ENCODE measurements around the gene OSTM1. TPM values are rescaled to one million over a fixed set of nuclear protein-coding genes. Genes with fewer than 3 reads are reported as not detected.

OSTM1 gene
- total and polyA plus RNA-seq, 4 donors, result 17.8 to 68.3 (median 31.8) TPM

DNA sequence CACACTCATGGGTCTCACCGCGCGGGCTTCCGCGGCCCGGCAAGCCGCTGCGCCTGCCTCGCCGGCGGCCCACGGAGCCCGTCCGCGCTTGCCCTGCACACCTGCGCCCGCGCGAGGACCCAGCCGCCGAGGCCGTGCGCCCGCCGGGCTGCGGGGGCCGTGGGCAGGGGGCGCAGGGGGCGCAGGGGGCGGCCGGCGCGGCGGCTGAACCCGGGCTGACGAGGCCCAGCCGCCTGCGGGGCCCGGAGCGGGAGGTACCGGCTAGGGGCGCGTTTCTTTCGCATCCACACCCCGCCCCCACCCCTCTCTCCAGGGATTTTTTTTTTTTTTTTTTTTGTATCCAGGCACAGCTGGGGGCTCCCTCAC, 43.8 kb upstream of the OSTM1 start:
- ATAC-seq (ENCODE audit: low FRiP score) (no peak), DNase-seq (no peak)
- peak overlapping the region; percentile 43 to 66 for H3K4me3 ChIP-seq (ENCODE audit: low read length in 2 of 2)
- intact Hi-C loops (cut with DNase I), result loop anchor here in 1 of 2 donors (5.0 kb wide), 1 partner anchor 179 kb away; the partner anchor contains the start of gene AFG1L
- no peaks in the 10 kb centered on the region for H3K4me1 ChIP-seq (ENCODE audit: control insufficient read depth in 1 of 2, insufficient read depth in 2 of 2, low read length in 2 of 2)
- H3K36me3 ChIP-seq (ENCODE audit: control insufficient read depth in 1 of 2, insufficient read depth in 2 of 2, low read length in 1 of 2), result no peaks in the 10 kb centered on the region
- no peaks in the 10 kb centered on the region for H3K9me3 ChIP-seq (ENCODE audit: control insufficient read depth, low read length)
- no peak overlapping the region for H3K27ac ChIP-seq (ENCODE audit: low read depth in 1 of 2, low read length in 2 of 2)
- WGBS, 2 donors, result 0 to 1% methylated on average over 31 to 45 of the region's 45 CpGs
- H3K27me3 ChIP-seq (ENCODE audit: control insufficient read depth in 1 of 2, insufficient read depth in 2 of 2, low read length in 1 of 2), result no peaks in the 10 kb centered on the region

GRCh38 chr6:108117427-108118358, 43.2 kb upstream of the OSTM1 start:
- Histone ChIP-seq H3K36me3 (ENCODE audit: control insufficient read depth in 1 of 2, insufficient read depth in 2 of 2, low read length in 1 of 2) (no peaks in the 10 kb centered on the region), H3K9me3 (ENCODE audit: control insufficient read depth, low read length) (no peaks in the 10 kb centered on the region), H3K4me1 (ENCODE audit: control insufficient read depth in 1 of 2, insufficient read depth in 2 of 2, low read length in 2 of 2) (no peaks in the 10 kb centered on the region), H3K27me3 (ENCODE audit: control insufficient read depth in 1 of 2, insufficient read depth in 2 of 2, low read length in 1 of 2) (no peaks in the 10 kb centered on the region), H3K4me3 (ENCODE audit: low read length in 2 of 2) (peak overlapping the region; percentile 43 to 66), H3K27ac (ENCODE audit: low read depth in 1 of 2, low read length in 2 of 2) (no peak overlapping the region)
- intact Hi-C loops (cut with DNase I), result loop anchor here in 1 of 2 donors (5.0 kb wide), 1 partner anchor 180 kb away; the partner anchor contains the start of gene AFG1L
- ATAC-seq (ENCODE audit: low FRiP score) (peak; percentile 64), DNase-seq (peak; percentile 64 to 78)
- WGBS, 2 donors, result 2 to 3% methylated on average over 58 to 72 of the region's 72 CpGs

DNA sequence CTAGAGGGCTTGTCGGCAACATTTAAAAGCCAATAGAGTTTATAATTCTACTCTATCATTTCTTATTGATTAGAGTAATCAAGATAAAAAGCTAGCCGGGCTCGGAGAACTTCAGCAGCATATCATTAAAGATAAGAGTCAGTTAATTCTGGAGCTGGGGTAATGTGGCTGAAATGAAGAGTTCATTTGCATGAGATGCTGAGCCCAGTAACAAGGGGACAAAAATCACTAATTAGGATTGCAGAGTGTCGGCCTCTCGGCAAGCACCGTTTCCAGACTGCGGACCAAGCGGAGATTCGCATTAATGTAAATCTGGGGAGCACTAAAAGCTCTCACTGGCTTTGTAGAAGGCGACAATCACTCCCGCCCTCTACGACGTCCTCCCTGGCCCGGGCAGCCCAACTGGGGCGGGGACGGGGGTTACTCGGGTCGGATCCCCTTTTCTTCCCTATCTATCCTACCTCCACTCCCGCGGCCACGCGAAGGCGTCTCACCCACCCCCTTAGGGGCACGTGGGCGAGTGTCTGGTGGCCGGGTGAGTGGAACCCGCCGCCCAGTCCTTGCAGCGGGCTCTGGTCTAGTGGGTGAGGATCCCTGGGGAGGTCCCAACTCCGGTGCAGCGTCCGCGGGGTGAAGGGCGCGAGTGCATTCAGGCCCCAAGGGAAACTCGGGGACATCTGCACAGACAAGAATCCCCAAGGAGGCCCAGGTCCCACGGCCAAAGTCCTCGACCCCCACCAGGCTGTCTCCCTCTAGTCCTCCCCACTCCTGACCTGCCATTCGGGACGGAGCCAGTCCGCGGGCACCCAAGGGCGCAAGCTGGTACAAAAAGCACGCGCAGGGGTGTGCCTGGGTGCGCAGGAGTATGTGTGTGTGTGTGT, 42.2 kb upstream of the OSTM1 start:
- Histone ChIP-seq H3K9me3 (ENCODE audit: control insufficient read depth, low read length) (no peaks in the 10 kb centered on the region), H3K27me3 (ENCODE audit: control insufficient read depth in 1 of 2, insufficient read depth in 2 of 2, low read length in 1 of 2) (no peaks in the 10 kb centered on the region), H3K4me3 (ENCODE audit: low read length in 2 of 2) (no peak overlapping the region), H3K4me1 (ENCODE audit: control insufficient read depth in 1 of 2, insufficient read depth in 2 of 2, low read length in 2 of 2) (no peaks in the 10 kb centered on the region), H3K27ac (ENCODE audit: low read depth in 1 of 2, low read length in 2 of 2) (no peak overlapping the region), H3K36me3 (ENCODE audit: control insufficient read depth in 1 of 2, insufficient read depth in 2 of 2, low read length in 1 of 2) (no peaks in the 10 kb centered on the region)
- DNase-seq, result no peak
- WGBS, 2 donors, result 32 to 35% methylated on average over 42 to 46 of the region's 46 CpGs
- intact Hi-C loops (cut with DNase I), result loop anchor here in 1 of 2 donors (5.0 kb wide), 1 partner anchor 181 kb away; the partner anchor contains the start of gene AFG1L
- ATAC-seq (ENCODE audit: low FRiP score), result no peak

DNA sequence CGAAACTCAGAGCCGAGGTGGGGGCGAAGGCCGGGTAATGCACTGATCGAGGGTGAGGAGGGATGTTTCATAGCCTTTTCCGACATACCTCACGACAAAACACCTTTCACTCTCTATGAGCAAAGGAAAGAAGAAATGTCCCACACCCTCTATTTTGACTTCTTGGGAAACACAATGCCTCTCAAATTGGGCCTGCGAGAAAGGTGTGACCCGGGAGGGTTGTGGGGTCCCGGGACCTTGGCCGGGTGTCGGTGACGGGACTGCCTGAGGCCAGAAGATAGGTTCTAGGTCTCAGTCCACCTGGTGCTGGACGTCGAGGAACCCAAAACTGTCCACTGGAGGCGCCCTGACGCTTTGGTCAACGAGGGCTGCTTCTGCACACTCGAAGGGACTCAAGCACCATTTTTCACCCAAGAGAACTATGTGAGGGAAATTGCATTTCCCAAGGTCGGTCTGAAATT, 41.1 kb upstream of the OSTM1 start:
- no peak overlapping the region for H3K27ac ChIP-seq (ENCODE audit: low read depth in 1 of 2, low read length in 2 of 2)
- no peak for DNase-seq
- no peaks in the 10 kb centered on the region for H3K27me3 ChIP-seq (ENCODE audit: control insufficient read depth in 1 of 2, insufficient read depth in 2 of 2, low read length in 1 of 2)
- ATAC-seq (ENCODE audit: low FRiP score), result no peak
- H3K9me3 ChIP-seq (ENCODE audit: control insufficient read depth, low read length), result no peaks in the 10 kb centered on the region
- no peaks in the 10 kb centered on the region for H3K36me3 ChIP-seq (ENCODE audit: control insufficient read depth in 1 of 2, insufficient read depth in 2 of 2, low read length in 1 of 2)
- intact Hi-C loops (cut with DNase I), result loop anchor here in 1 of 2 donors (5.0 kb wide), 1 partner anchor 182 kb away; the partner anchor contains the start of gene AFG1L
- H3K4me3 ChIP-seq (ENCODE audit: low read length in 2 of 2), result no peak overlapping the region
- no peaks in the 10 kb centered on the region for H3K4me1 ChIP-seq (ENCODE audit: control insufficient read depth in 1 of 2, insufficient read depth in 2 of 2, low read length in 2 of 2)
- 25% methylated on average over 20 of the region's 20 CpGs for WGBS, 2 donors

- peak overlapping the region; percentile 0 to 17 for H3K4me3 ChIP-seq (ENCODE audit: low read length in 2 of 2)
- intact Hi-C loops (cut with DNase I), result loop anchor here in 1 of 2 donors (5.0 kb wide), 1 partner anchor 182 kb away; the partner anchor contains the start of gene AFG1L
- H3K4me1 ChIP-seq (ENCODE audit: control insufficient read depth in 1 of 2, insufficient read depth in 2 of 2, low read length in 2 of 2), result no peaks in the 10 kb centered on the region
- no peaks in the 10 kb centered on the region for H3K9me3 ChIP-seq (ENCODE audit: control insufficient read depth, low read length)
- H3K27me3 ChIP-seq (ENCODE audit: control insufficient read depth in 1 of 2, insufficient read depth in 2 of 2, low read length in 1 of 2), result no peaks in the 10 kb centered on the region
- ATAC-seq (ENCODE audit: low FRiP score), result peak; percentile 40
- H3K27ac ChIP-seq (ENCODE audit: low read depth in 1 of 2, low read length in 2 of 2), result no peak overlapping the region
- peak; percentile 88 to 89 for DNase-seq
- WGBS, 2 donors, result 3% methylated on average over 43 to 50 of the region's 50 CpGs
- no peaks in the 10 kb centered on the region for H3K36me3 ChIP-seq (ENCODE audit: control insufficient read depth in 1 of 2, insufficient read depth in 2 of 2, low read length in 1 of 2)
Measured at GRCh38 chr6:108114841-108115597, 40.5 kb upstream of the OSTM1 start.

DNA sequence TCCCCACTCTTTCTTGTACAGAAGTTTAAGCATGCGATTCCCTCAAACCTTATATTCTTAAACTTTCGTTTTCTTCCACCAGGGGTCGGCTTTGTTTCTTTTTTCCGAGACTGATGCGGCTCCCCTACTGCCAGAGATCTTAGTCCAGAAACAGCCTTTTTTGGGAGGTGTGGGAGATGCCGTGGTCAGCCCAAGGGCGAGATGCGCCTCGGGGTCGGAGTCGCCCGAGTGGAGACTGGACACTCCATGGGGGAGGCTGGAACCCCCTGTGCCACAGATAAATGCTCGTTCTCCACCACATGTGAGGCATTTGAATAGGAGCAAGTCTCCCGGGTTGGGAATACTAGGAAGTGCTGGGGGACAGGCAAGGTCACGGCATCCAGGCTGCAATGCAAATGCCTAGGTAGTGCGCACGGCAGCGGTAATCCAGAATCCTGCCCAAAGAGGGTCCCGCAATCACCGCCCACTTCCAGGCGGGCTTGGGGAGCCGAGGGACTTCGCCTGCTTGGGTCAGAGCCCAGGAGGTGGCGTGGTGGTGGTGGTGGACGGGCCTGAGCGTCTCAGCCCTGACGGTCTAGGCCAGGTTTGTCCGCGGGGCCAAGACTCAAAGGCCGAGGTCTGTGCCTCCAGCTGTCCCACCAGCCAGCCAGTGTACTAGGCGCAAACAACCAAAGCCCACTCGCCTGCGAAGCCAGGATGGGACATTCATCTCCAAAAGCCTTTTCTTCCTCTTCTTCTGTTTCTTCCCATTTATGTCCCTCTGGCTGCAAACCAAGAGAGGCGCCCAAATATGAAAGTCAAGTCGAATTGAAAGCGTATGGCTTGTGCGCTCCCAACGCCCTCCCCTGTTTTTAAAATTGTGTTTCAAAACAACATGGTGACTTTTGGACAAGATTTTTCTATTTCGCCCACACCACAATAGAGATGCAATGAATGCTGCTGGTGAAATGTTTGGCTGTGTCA, 39.3 kb upstream of the OSTM1 start:
- WGBS, 2 donors, result 38% methylated on average over 39 of the region's 39 CpGs
- ATAC-seq (ENCODE audit: low FRiP score) (peak; percentile 46), DNase-seq (no peak)
- Histone ChIP-seq H3K9me3 (ENCODE audit: control insufficient read depth, low read length) (no peaks in the 10 kb centered on the region), H3K27ac (ENCODE audit: low read depth in 1 of 2, low read length in 2 of 2) (no peak overlapping the region), H3K4me1 (ENCODE audit: control insufficient read depth in 1 of 2, insufficient read depth in 2 of 2, low read length in 2 of 2) (no peaks in the 10 kb centered on the region), H3K4me3 (ENCODE audit: low read length in 2 of 2) (peak overlapping the region in 1 of 2 donors; percentile 27), H3K36me3 (ENCODE audit: control insufficient read depth in 1 of 2, insufficient read depth in 2 of 2, low read length in 1 of 2) (no peaks in the 10 kb centered on the region), H3K27me3 (ENCODE audit: control insufficient read depth in 1 of 2, insufficient read depth in 2 of 2, low read length in 1 of 2) (no peaks in the 10 kb centered on the region)
- intact Hi-C loops (cut with DNase I), result loop anchor here (2.0 kb wide), 2 partner anchors 379 to 413 kb away; no protein-coding TSS in a partner anchor

- H3K27me3 ChIP-seq (ENCODE audit: control insufficient read depth in 1 of 2, insufficient read depth in 2 of 2, low read length in 1 of 2), result no peaks in the 10 kb centered on the region
- intact Hi-C loops (cut with DNase I), result no loop called here
- no peak overlapping the region for H3K27ac ChIP-seq (ENCODE audit: low read depth in 1 of 2, low read length in 2 of 2)
- no peaks in the 10 kb centered on the region for H3K4me1 ChIP-seq (ENCODE audit: control insufficient read depth in 1 of 2, insufficient read depth in 2 of 2, low read length in 2 of 2)
- DNase-seq (no peak), ATAC-seq (ENCODE audit: low FRiP score) (no peak)
- H3K36me3 ChIP-seq (ENCODE audit: control insufficient read depth in 1 of 2, insufficient read depth in 2 of 2, low read length in 1 of 2), result no peaks in the 10 kb centered on the region
- H3K4me3 ChIP-seq (ENCODE audit: low read length in 2 of 2), result no peak overlapping the region
- no peaks in the 10 kb centered on the region for H3K9me3 ChIP-seq (ENCODE audit: control insufficient read depth, low read length)
Measured at GRCh38 chr6:108108374-108108773, 33.8 kb upstream of the OSTM1 start.
